H9 (cell line): Measurements from ENCODE around the gene RBM19. TPM values are rescaled to one million over a fixed set of nuclear protein-coding genes. Genes with fewer than 3 reads are reported as not detected.

Source experiments
- DNase-seq: peaks from one replicate; pipeline ENCODE4 v3.0.0-alpha.2; 2017
- H2AFZ ChIP-seq: one replicate; pipeline ENCODE4 v1.6.1; 2013; ENCODE audit warnings: mild to moderate bottlenecking, low read length, control low read depth, moderate library complexity
- H2AK5ac ChIP-seq: 2 replicates; pipeline ENCODE4 v1.6.1; 2013; ENCODE audit warnings: low read length, control low read depth, mixed read lengths; ENCODE audit not compliant: insufficient read length
- H2BK120ac ChIP-seq: one replicate; pipeline ENCODE4 v1.6.1; 2013; ENCODE audit warnings: low read depth, mild to moderate bottlenecking, low read length, control low read depth, inconsistent platforms; ENCODE audit not compliant: poor library complexity, severe bottlenecking
- H2BK12ac ChIP-seq: 2 replicates; pipeline ENCODE4 v1.6.1; 2013; ENCODE audit warnings: low read length, control low read depth, mixed read lengths, low read depth; ENCODE audit not compliant: insufficient read length
- H2BK15ac ChIP-seq: 2 replicates; pipeline ENCODE4 v1.6.1; 2013; ENCODE audit warnings: low read depth, low read length, control low read depth
- H2BK20ac ChIP-seq: one replicate; pipeline ENCODE4 v1.6.1; 2013; ENCODE audit warnings: low read depth, mild to moderate bottlenecking, low read length, control low read depth, inconsistent platforms; ENCODE audit not compliant: poor library complexity, severe bottlenecking
- H2BK5ac ChIP-seq: 2 replicates; pipeline ENCODE4 v1.6.1; 2013; ENCODE audit warnings: low read length, control low read depth, mixed read lengths; ENCODE audit not compliant: insufficient read length
- H3K14ac ChIP-seq: 2 replicates; pipeline ENCODE4 v1.6.1; 2013; ENCODE audit warnings: low read length, control low read depth; ENCODE audit not compliant: insufficient read depth
- H3K18ac ChIP-seq: 2 replicates; pipeline ENCODE4 v1.6.1; 2013; ENCODE audit warnings: low read depth, mild to moderate bottlenecking, mixed read lengths, low read length, control low read depth; ENCODE audit not compliant: insufficient read length
- H3K23ac ChIP-seq: 2 replicates; pipeline ENCODE4 v1.6.1; 2013; ENCODE audit warnings: low read length, control low read depth, mixed read lengths, low read depth; ENCODE audit not compliant: insufficient read length
- H3K23me2 ChIP-seq: 2 replicates; pipeline ENCODE4 v1.6.1; 2013; ENCODE audit warnings: low read depth, mild to moderate bottlenecking, mixed read lengths, low read length, control low read depth; ENCODE audit not compliant: insufficient read length, poor library complexity, severe bottlenecking
- H3K27ac ChIP-seq: 2 replicates; pipeline ENCODE4 v1.5.1; 2013; ENCODE audit warnings: low read length, control low read depth, mixed read lengths, low read depth; ENCODE audit not compliant: insufficient read length
- H3K27me3 ChIP-seq: 2 replicates; pipeline ENCODE4 v1.6.1; 2013; ENCODE audit warnings: low read length, control low read depth, inconsistent platforms; ENCODE audit not compliant: insufficient read depth
- H3K4ac ChIP-seq: 2 replicates; pipeline ENCODE4 v1.6.1; 2013; ENCODE audit warnings: low read depth, mild to moderate bottlenecking, control low read depth, inconsistent platforms, low read length, moderate library complexity
- H3K4me1 ChIP-seq: 2 replicates; pipeline ENCODE4 v1.6.1; 2013; ENCODE audit warnings: low read length, control low read depth, inconsistent platforms; ENCODE audit not compliant: insufficient read depth
- H3K4me2 ChIP-seq: 2 replicates; pipeline ENCODE4 v1.6.1; 2013; ENCODE audit warnings: low read length, control low read depth, mixed read lengths; ENCODE audit not compliant: insufficient read length, insufficient read depth
- H3K56ac ChIP-seq: 2 replicates; pipeline ENCODE4 v1.6.1; 2013; ENCODE audit warnings: low read depth, mild to moderate bottlenecking, mixed read lengths, low read length, control low read depth; ENCODE audit not compliant: insufficient read length
- H3K79me1 ChIP-seq: 2 replicates; pipeline ENCODE4 v1.6.1; 2013; ENCODE audit warnings: low read depth, mild to moderate bottlenecking, moderate library complexity, low read length, control low read depth, inconsistent platforms; ENCODE audit not compliant: insufficient read depth, poor library complexity, severe bottlenecking
- H3K79me2 ChIP-seq: 2 replicates; pipeline ENCODE4 v1.6.1; 2013; ENCODE audit warnings: low read length, control low read depth, inconsistent platforms; ENCODE audit not compliant: insufficient read depth
- H3K9ac ChIP-seq: 2 replicates; pipeline ENCODE4 v1.6.1; 2013; ENCODE audit warnings: low read length, control low read depth, mixed read lengths; ENCODE audit not compliant: insufficient read length; ENCODE audit errors: extremely low read depth
- H3K9me3 ChIP-seq: one replicate; pipeline ENCODE4 v1.6.1; 2013; ENCODE audit warnings: low read depth, low read length, inconsistent platforms; ENCODE audit not compliant: control insufficient read depth
- H3T11ph ChIP-seq: one replicate; pipeline ENCODE4 v1.6.1; 2013; ENCODE audit warnings: mild to moderate bottlenecking, low read length, control low read depth, inconsistent platforms
- H4K20me1 ChIP-seq: one replicate; pipeline ENCODE4 v1.6.1; 2013; ENCODE audit not compliant: control insufficient read depth, insufficient read length, insufficient read depth
- H4K5ac ChIP-seq: 2 replicates; pipeline ENCODE4 v1.6.1; 2013; ENCODE audit warnings: low read depth, mild to moderate bottlenecking, mixed read lengths, low read length, control low read depth; ENCODE audit not compliant: insufficient read length
- H4K8ac ChIP-seq: replicated peaks from 2 replicates; pipeline ENCODE4 v1.6.1; 2013; ENCODE audit warnings: low read length, control low read depth, mixed read lengths, low read depth; ENCODE audit not compliant: insufficient read length
- H4K91ac ChIP-seq: 2 replicates; pipeline ENCODE4 v1.6.1; 2013; ENCODE audit warnings: low read depth, mild to moderate bottlenecking, moderate library complexity, mixed read lengths, low read length, control low read depth; ENCODE audit not compliant: insufficient read length
- H3K27ac Mint-ChIP-seq, 3 experiments: 2 replicates in 2 of 3; 3 replicates in 1 of 3; pipeline ENCODE4 v1.8.0; 2020 to 2021; ENCODE audit warnings: mixed read lengths in 3 of 3, mild to moderate bottlenecking in 1 of 3, moderate library complexity in 1 of 3
- H3K27me3 Mint-ChIP-seq: 2 replicates; pipeline ENCODE4 v1.8.0; 2021; ENCODE audit warnings: low read depth, mild to moderate bottlenecking, moderate library complexity, mixed read lengths
- H3K36me3 Mint-ChIP-seq, 3 experiments: 2 replicates in 2 of 3; 3 replicates in 1 of 3; pipeline ENCODE4 v1.8.0; 2020 to 2021; ENCODE audit warnings: low read depth in 3 of 3, mixed read lengths in 3 of 3; ENCODE audit not compliant: insufficient read depth in 1 of 3
- H3K4me1 Mint-ChIP-seq, 2 experiments: 2 replicates each; pipeline ENCODE4 v1.8.0; 2020; ENCODE audit warnings: mixed read lengths in 2 of 2
- H3K4me3 Mint-ChIP-seq, 2 experiments: 2 replicates in 1 of 2; 3 replicates in 1 of 2; pipeline ENCODE4 v1.8.0; 2020 to 2021; ENCODE audit warnings: mild to moderate bottlenecking in 2 of 2, mixed read lengths in 2 of 2, moderate library complexity in 1 of 2
- H3K9me3 Mint-ChIP-seq, 2 experiments: 2 replicates in 1 of 2; 3 replicates in 1 of 2; pipeline ENCODE4 v1.8.0; 2020; ENCODE audit warnings: mild to moderate bottlenecking in 2 of 2, mixed read lengths in 2 of 2, moderate library complexity in 1 of 2
- CTCF ChIP-seq: fragments of 200-600 bp; sonication (generic); conservative IDR thresholded peaks from 3 replicates; pipeline ENCODE4 v1.8.0; 2021; ENCODE audit warnings: antibody characterized with exemption, mild to moderate bottlenecking
- WGBS: extraction: QIAGEN DNeasy Blood & Tissue Kit; methylation state at CpG from one replicate; pipeline ENCODE4 v1.1.7; 2013; ENCODE audit warnings: missing lambda C conversion rate, low lambda C conversion rate, mixed read lengths; ENCODE audit not compliant: insufficient read length; ENCODE audit errors: extremely low coverage; 5-methylcytosine and 5-hydroxymethylcytosine counted together
- total RNA-seq: library from RNA; stranded (reverse); gene quantifications from 2 replicates; pipeline ENCODE4 v1.2.1, GENCODE V29; 2021

The RBM19 gene
- total RNA-seq, 1 experiment from 2014 or later: 32.2 TPM

DNA sequence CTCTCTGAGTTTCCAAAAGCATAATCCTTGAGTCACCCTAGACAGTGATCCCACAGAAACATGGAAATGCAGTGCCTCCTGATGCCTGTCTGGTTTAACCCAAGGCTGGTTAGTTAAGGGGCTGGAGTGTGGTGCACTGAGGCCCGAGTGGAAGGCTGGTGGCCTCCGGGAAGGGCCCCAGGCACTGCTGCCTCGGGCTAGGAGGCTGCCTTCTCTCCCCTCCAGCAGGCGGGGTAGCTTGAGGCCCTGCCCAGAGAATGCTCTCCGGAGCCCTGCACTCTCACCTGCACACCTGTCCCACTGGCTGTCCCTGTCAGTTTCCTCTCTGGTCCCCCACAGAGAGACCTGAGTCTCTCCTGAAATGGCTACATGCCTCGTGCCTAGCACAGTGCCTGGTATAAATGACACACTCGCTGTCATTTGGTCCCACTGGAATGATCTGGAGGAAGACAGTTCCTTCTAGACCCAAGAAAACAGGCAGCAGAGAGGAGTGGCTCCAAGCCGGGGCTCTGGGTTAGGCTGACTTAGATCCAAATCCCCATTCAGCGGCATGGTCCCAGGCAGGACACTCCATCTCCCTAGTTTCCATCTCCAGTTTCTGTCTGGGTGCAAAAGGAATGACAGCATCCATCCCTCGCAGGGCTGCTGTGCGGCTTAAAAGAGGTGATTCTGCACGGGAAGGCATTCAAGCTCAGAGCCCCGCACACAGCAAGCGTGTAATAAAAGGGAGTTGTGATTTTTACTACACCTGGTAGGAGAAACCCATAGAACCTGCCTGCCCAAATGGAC is 54.0 kb downstream of the RBM19 start:
- no peak overlapping the region for H2BK12ac ChIP-seq
- no peak overlapping the region for H2AFZ ChIP-seq
- H3K79me2 ChIP-seq: no peaks in the 10 kb centered on the region
- no peak overlapping the region for H2BK5ac ChIP-seq
- WGBS: no CpG with 5 or more reads among the region's 14 CpGs
- DNase-seq: no peak
- Mint-ChIP-seq H3K27me3 (no peaks in the 10 kb centered on the region), H3K36me3 (peaks cover 12 to 47% (median 27%) of the 10 kb centered on the region in 3 experiments; a peak in 6 of 7 replicates), H3K4me1 (peaks cover 9 to 22% of the 10 kb centered on the region in 2 experiments), H3K27ac (no peak overlapping the region), H3K9me3 (no peaks in the 10 kb centered on the region), H3K4me3 (no peak overlapping the region)
- no peak overlapping the region for H3K27ac ChIP-seq
- no peak overlapping the region for H2BK120ac ChIP-seq
- H3K56ac ChIP-seq: no peak overlapping the region
- H3K18ac ChIP-seq: no peak overlapping the region
- no peak overlapping the region for H2BK20ac ChIP-seq
- H3K4me1 ChIP-seq: no peaks in the 10 kb centered on the region
- H3K9me3 ChIP-seq: no peaks in the 10 kb centered on the region
- no peaks in the 10 kb centered on the region for H3K23me2 ChIP-seq
- H2AK5ac ChIP-seq: no peak overlapping the region
- H4K5ac ChIP-seq: no peak overlapping the region
- H3K4me2 ChIP-seq: no peak overlapping the region
- H3K14ac ChIP-seq: no peak overlapping the region
- H3K4ac ChIP-seq: no peak overlapping the region
- no peak overlapping the region for H3K9ac ChIP-seq
- no peaks in the 10 kb centered on the region for H3K27me3 ChIP-seq
- no peak overlapping the region for H4K91ac ChIP-seq
- H3K23ac ChIP-seq: no peak overlapping the region
- no peaks in the 10 kb centered on the region for H4K20me1 ChIP-seq
- no peaks in the 10 kb centered on the region for H3K79me1 ChIP-seq
- H3T11ph ChIP-seq: no peak overlapping the region
- no peak overlapping the region for H2BK15ac ChIP-seq
- H4K8ac ChIP-seq: no peak overlapping the region
- no peak for TF ChIP-seq CTCF
